ENCODE data around the gene HACD4.

DNA sequence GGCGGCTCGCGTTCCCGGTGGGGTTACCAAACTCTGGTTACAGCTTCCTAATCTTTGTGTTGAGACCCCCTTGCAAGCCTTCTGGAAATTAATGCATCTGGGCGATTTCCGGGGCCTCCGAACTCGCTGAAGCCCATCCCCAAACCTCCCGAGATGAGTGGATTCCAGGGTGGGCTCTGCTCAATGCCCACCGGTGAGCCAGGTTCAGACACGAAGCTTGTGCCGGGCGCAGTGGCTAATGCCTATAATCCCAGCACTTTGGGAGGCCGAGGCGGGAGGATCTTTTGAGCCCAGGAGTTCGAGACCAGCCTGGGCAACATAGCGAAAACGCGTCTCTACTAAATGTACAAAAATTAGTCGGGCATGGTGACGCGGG lies 356 bp upstream of the HACD4 start:
- no peak for TF ChIP-seq EZH2phosphoT487 (IDR thresholded peaks at IDR 0.05; ENCODE audit: insufficient read depth, low read depth)
- no peak for TF ChIP-seq EZH2 (IDR thresholded peaks at IDR 0.05; ENCODE audit: insufficient read depth, poor library complexity, severe bottlenecking)
